ENCODE measurements around the gene N4BP2L2. TPM values are rescaled to one million over a fixed set of nuclear protein-coding genes. Genes with fewer than 3 reads are reported as not detected.

The N4BP2L2 gene
- total RNA-seq, 1 experiment from 2014 or later: 104 TPM

- in situ Hi-C loops (cut with HindIII; ENCODE audit: low pct_unique_long_range_greater_than_20kb, low sequenced_read_pairs): no loop called here
Observed at GRCh38 chr13:32491028-32491427, 47.6 kb downstream of the N4BP2L2 start.

GRCh38 chr13:32476892-32477291, 61.7 kb downstream of the N4BP2L2 start:
- in situ Hi-C loops (cut with HindIII; ENCODE audit: low pct_unique_long_range_greater_than_20kb, low sequenced_read_pairs): no loop called here

More at GRCh38 chr13:32491028-32491427, 47.6 kb downstream of the N4BP2L2 start:
- DNase-seq (ENCODE audit: low read depth, low spot score): no peak

GRCh38 chr13:32476021-32476731, 62.4 kb downstream of the N4BP2L2 start:
- in situ Hi-C loops (cut with HindIII; ENCODE audit: low pct_unique_long_range_greater_than_20kb, low sequenced_read_pairs): no loop called here
- DNase-seq (ENCODE audit: low read depth, low spot score): no peak

More at GRCh38 chr13:32476892-32477291, 61.7 kb downstream of the N4BP2L2 start:
- no peak for DNase-seq (ENCODE audit: low read depth, low spot score)

- in situ Hi-C loops (cut with HindIII; ENCODE audit: low pct_unique_long_range_greater_than_20kb, low sequenced_read_pairs): no loop called here
- DNase-seq (ENCODE audit: low read depth, low spot score): no peak
Observed at GRCh38 chr13:32474999-32475792, 63.4 kb downstream of the N4BP2L2 start.

- DNase-seq (ENCODE audit: low read depth, low spot score): no peak
- in situ Hi-C loops (cut with HindIII; ENCODE audit: low pct_unique_long_range_greater_than_20kb, low sequenced_read_pairs): no loop called here
Observed at GRCh38 chr13:32473650-32474049, 64.9 kb downstream of the N4BP2L2 start.

- DNase-seq (ENCODE audit: low read depth, low spot score): no peak
- in situ Hi-C loops (cut with HindIII; ENCODE audit: low pct_unique_long_range_greater_than_20kb, low sequenced_read_pairs): no loop called here
Observed at GRCh38 chr13:32472194-32472621, 66.4 kb downstream of the N4BP2L2 start.

- DNase-seq (ENCODE audit: low read depth, low spot score): no peak
- in situ Hi-C loops (cut with HindIII; ENCODE audit: low pct_unique_long_range_greater_than_20kb, low sequenced_read_pairs): no loop called here
Observed at GRCh38 chr13:32471187-32471922, 67.2 kb downstream of the N4BP2L2 start.

- no peak for DNase-seq (ENCODE audit: low read depth, low spot score)
- in situ Hi-C loops (cut with HindIII; ENCODE audit: low pct_unique_long_range_greater_than_20kb, low sequenced_read_pairs): no loop called here
Observed at GRCh38 chr13:32468502-32469142, 70.0 kb downstream of the N4BP2L2 start.

GRCh38 chr13:32456591-32456990, 82.0 kb downstream of the N4BP2L2 start:
- in situ Hi-C loops (cut with HindIII; ENCODE audit: low pct_unique_long_range_greater_than_20kb, low sequenced_read_pairs): no loop called here

GRCh38 chr13:32455594-32455903, 83.0 kb downstream of the N4BP2L2 start:
- no peak for DNase-seq (ENCODE audit: low read depth, low spot score)
- in situ Hi-C loops (cut with HindIII; ENCODE audit: low pct_unique_long_range_greater_than_20kb, low sequenced_read_pairs): no loop called here

More at GRCh38 chr13:32456591-32456990, 82.0 kb downstream of the N4BP2L2 start:
- DNase-seq (ENCODE audit: low read depth, low spot score): no peak

- no peak for DNase-seq (ENCODE audit: low read depth, low spot score)
- in situ Hi-C loops (cut with HindIII; ENCODE audit: low pct_unique_long_range_greater_than_20kb, low sequenced_read_pairs): no loop called here
Observed at GRCh38 chr13:32454886-32455593, 83.6 kb downstream of the N4BP2L2 start.

GRCh38 chr13:32453981-32454380, 84.6 kb downstream of the N4BP2L2 start:
- in situ Hi-C loops (cut with HindIII; ENCODE audit: low pct_unique_long_range_greater_than_20kb, low sequenced_read_pairs): no loop called here
- DNase-seq (ENCODE audit: low read depth, low spot score): no peak

- DNase-seq (ENCODE audit: low read depth, low spot score): no peak
- in situ Hi-C loops (cut with HindIII; ENCODE audit: low pct_unique_long_range_greater_than_20kb, low sequenced_read_pairs): no loop called here
Observed at GRCh38 chr13:32448972-32449371, 89.6 kb downstream of the N4BP2L2 start.

- no peak for DNase-seq (ENCODE audit: low read depth, low spot score)
- in situ Hi-C loops (cut with HindIII; ENCODE audit: low pct_unique_long_range_greater_than_20kb, low sequenced_read_pairs): no loop called here
Observed at GRCh38 chr13:32447894-32448623, 90.5 kb downstream of the N4BP2L2 start.

- DNase-seq (ENCODE audit: low read depth, low spot score): no peak
Observed at GRCh38 chr13:32446773-32447465, 91.7 kb downstream of the N4BP2L2 start.

GRCh38 chr13:32446220-32446619, 92.4 kb downstream of the N4BP2L2 start:
- no peak for DNase-seq (ENCODE audit: low read depth, low spot score)
- in situ Hi-C loops (cut with HindIII; ENCODE audit: low pct_unique_long_range_greater_than_20kb, low sequenced_read_pairs): no loop called here

More at GRCh38 chr13:32446773-32447465, 91.7 kb downstream of the N4BP2L2 start:
- in situ Hi-C loops (cut with HindIII; ENCODE audit: low pct_unique_long_range_greater_than_20kb, low sequenced_read_pairs): no loop called here
